Brain microvascular endothelial cell (primary cell): Measurements from ENCODE around the gene CUL9.

ENCODE experiments used
- DNase-seq: peaks from one replicate; pipeline ENCODE4 v3.0.0-alpha.2; 2020
- H3K27ac ChIP-seq: fragments of 250-450 bp; sonication (Bioruptor Pico); 2 replicates; pipeline ENCODE4 v1.5.1; 2020; ENCODE audit warnings: mild to moderate bottlenecking, moderate library complexity
- H3K27me3 ChIP-seq: fragments of 250-450 bp; sonication (Bioruptor Pico); replicated peaks from 2 replicates; pipeline ENCODE4 v1.5.1; 2020; ENCODE audit warnings: mild to moderate bottlenecking
- H3K36me3 ChIP-seq: fragments of 250-450 bp; sonication (Bioruptor Pico); replicated peaks from 2 replicates; pipeline ENCODE4 v1.5.1; 2020; ENCODE audit warnings: mild to moderate bottlenecking
- H3K4me3 ChIP-seq: 2 replicates; pipeline ENCODE4 v1.5.1; 2011; ENCODE audit warnings: low read depth, mild to moderate bottlenecking, control low read depth, low read length, moderate library complexity
- in situ Hi-C: cut with HindIII; loops from 2 replicates; pipeline ENCODE4 v1.10.0; 2017; ENCODE audit warnings: low sequenced_read_pairs, low pct_ligation_motif_present
- TF ChIP-seq, protein P1 (sequence below): IDR thresholded peaks from 2 replicates; pipeline ENCODE4 v1.5.1; 2011; ENCODE audit warnings: low read depth, mild to moderate bottlenecking, moderate library complexity, low read length, control low read depth, inconsistent platforms; ENCODE audit errors: missing control alignments

CUL9 gene

DNA sequence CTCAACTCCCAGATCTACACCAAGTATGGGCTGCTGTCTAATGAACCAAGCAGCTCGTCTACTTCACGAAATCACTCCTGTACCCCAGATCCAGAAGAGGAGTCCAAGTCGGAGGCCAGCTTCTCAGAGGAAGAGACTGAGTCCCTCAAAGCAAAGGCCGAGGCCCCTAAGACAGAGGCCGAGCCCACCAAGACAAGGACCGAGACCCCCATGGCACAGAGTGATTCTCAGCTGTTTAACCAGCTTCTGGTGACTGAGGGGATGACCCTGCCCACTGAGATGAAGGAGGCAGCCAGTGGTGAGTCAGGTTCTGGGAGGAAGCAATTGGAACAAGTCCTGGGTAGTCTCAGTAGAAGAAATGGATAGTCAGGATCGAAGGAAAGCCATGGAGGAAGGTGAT, 5.8 kb downstream of the CUL9 start:
- Histone ChIP-seq H3K27ac (no peak overlapping the region), H3K36me3 (peaks cover 10% of the 10 kb centered on the region), H3K4me3 (no peak overlapping the region), H3K27me3 (no peaks in the 10 kb centered on the region)
- in situ Hi-C loops: no loop called here
- TF ChIP-seq, protein P1, sequence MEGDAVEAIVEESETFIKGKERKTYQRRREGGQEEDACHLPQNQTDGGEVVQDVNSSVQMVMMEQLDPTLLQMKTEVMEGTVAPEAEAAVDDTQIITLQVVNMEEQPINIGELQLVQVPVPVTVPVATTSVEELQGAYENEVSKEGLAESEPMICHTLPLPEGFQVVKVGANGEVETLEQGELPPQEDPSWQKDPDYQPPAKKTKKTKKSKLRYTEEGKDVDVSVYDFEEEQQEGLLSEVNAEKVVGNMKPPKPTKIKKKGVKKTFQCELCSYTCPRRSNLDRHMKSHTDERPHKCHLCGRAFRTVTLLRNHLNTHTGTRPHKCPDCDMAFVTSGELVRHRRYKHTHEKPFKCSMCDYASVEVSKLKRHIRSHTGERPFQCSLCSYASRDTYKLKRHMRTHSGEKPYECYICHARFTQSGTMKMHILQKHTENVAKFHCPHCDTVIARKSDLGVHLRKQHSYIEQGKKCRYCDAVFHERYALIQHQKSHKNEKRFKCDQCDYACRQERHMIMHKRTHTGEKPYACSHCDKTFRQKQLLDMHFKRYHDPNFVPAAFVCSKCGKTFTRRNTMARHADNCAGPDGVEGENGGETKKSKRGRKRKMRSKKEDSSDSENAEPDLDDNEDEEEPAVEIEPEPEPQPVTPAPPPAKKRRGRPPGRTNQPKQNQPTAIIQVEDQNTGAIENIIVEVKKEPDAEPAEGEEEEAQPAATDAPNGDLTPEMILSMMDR: no peak
- no peak for DNase-seq

DNA sequence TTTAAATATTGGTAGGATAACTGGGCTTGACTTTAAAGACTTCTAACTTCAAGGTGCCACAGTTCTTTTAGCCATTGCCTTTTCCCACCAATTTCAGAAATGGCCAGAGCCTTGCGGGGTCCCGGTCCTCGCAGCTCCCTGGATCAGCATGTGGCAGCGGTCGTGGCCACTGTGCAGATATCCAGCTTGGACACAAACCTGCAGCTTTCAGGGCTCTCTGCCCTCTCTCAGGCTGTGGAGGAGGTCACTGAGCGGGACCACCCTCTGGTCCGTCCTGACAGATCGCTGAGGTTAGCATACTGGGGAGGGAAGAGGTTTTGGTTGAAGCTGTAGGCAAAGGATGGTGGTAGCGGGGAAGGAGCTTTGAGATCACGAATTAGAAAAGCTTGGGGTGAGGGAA, 6.4 kb downstream of the CUL9 start:
- in situ Hi-C loops: no loop called here
- TF ChIP-seq, protein P1: no peak
- Histone ChIP-seq H3K4me3 (no peak overlapping the region), H3K27ac (no peak overlapping the region), H3K36me3 (peaks cover 10% of the 10 kb centered on the region), H3K27me3 (no peaks in the 10 kb centered on the region)
- no peak for DNase-seq

DNA sequence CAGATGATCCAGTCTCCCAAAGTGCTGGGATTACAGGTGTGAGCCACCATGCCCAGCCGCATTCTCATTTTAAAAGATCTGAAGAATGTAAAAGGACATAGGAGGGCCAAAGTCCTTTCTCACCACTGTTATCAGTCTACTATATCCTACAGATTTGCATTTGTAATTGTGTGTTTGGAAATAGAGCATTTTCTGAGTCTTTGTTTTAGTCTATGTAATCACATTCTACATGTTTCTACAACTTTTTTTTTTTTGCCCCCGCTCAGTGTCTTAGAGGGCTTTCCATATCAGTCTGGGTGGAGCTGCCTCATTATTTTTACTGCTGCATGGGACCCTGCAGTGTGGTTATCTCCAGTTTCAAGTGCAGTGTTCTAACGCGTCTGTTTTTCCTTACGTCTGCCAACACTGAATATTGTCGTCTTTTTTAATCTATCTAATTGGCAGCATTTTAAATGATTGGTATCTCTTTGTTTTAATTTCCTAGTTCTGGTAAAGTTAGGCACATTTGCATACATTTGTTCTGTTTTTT, 7.8 kb downstream of the CUL9 start:
- TF ChIP-seq, protein P1: no peak
- no peak overlapping the region for H3K4me3 ChIP-seq
- no peaks in the 10 kb centered on the region for H3K27me3 ChIP-seq
- DNase-seq: no peak
- in situ Hi-C loops: no loop called here
- no peak overlapping the region for H3K27ac ChIP-seq
- H3K36me3 ChIP-seq: peaks cover 10% of the 10 kb centered on the region

DNA sequence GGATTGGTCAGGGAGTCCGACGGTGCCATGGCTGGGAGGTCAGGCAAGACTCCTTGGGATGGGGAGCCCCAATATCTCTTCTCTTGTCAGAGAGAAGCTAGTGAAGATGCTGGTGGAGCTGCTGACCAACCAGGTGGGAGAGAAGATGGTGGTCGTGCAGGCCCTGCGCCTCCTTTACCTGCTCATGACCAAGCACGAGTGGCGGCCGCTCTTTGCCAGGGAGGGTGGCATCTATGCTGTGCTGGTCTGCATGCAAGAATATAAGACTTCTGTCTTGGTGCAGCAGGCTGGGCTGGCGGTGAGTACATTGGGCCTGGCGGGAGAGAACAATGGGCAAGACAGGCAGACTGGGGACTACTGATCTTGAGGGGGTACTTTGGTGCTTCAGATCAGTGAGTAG, 10.9 kb downstream of the CUL9 start:
- Histone ChIP-seq H3K27ac (no peak overlapping the region), H3K4me3 (no peak overlapping the region), H3K27me3 (no peaks in the 10 kb centered on the region), H3K36me3 (peaks cover 7% of the 10 kb centered on the region)
- no peak for DNase-seq
- in situ Hi-C loops: no loop called here
- TF ChIP-seq, protein P1: no peak

DNA sequence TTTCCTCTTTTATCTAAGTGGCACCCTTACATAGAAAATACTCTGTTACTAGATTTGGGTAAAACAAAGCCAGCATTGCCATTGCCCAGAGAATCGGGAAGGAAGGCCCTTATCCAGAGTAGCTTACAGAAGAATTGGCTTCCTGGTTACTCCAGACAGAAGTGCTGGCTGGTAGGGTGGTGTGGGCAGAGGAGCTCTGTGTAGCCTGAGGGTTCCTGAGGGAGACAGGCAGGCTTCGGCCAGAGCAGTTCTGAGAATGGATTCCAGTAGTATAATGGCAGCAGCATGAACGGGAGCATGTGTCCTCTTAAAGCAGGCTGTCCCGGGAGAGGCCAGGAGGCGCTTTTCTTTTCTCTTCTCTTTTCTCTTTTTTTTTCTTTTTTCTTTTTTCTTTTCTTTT, 11.9 kb downstream of the CUL9 start:
- Histone ChIP-seq H3K4me3 (no peak overlapping the region), H3K27me3 (no peaks in the 10 kb centered on the region), H3K27ac (no peak overlapping the region), H3K36me3 (peaks cover 4% of the 10 kb centered on the region)
- no peak for DNase-seq
- TF ChIP-seq, protein P1: no peak
- in situ Hi-C loops: no loop called here

DNA sequence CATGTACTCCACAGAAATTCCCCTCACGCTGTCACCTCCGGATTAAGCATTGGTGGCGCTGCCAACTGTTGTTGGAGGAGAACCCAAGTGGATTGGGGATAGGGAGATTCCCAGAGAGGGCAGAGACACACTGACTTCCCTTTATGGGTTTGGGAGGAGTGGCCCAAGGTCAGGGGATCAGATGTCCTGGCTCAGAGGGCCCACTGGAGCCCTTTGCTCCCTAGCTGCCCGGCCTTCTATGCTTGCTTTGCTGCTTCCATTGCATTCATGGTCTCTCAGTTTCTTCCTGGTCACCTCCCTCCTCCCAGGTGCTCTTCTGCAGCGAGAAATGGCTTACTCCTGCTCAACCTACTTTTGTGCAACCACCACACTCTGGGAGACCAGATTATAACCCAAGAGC, 14.3 kb downstream of the CUL9 start:
- in situ Hi-C loops: no loop called here
- TF ChIP-seq, protein P1: no peak
- DNase-seq: no peak
- peaks cover 14% of the 10 kb centered on the region for H3K36me3 ChIP-seq
- H3K27ac ChIP-seq: no peak overlapping the region
- H3K4me3 ChIP-seq: no peak overlapping the region
- no peaks in the 10 kb centered on the region for H3K27me3 ChIP-seq
